Spleen (tissue), 11 donors: Measurements from ENCODE around the gene CTDSPL. TPM values are rescaled to one million over a fixed set of nuclear protein-coding genes. Genes with fewer than 3 reads are reported as not detected.

ENCODE experiments used
- DNase-seq: peaks from one replicate; pipeline ENCODE4 v3.0.0-alpha.2; 2020
- H3K27ac ChIP-seq, 8 donors: fragments of 200-600 bp; sonication (generic) in 7 of 8; 1 replicate in 4 of 8; 2 replicates in 4 of 8; pipeline versions ENCODE4 v1.5.0 to v1.8.0; 2016 to 2021; ENCODE audit warnings: inconsistent platforms in 4 of 8, mild to moderate bottlenecking in 4 of 8, moderate library complexity in 1 of 8
- H3K27me3 ChIP-seq, 7 donors: fragments of 200-600 bp; sonication (generic) in 6 of 7; replicated peaks in 1 of 7; 1 replicate in 4 of 7; 2 replicates in 3 of 7; pipeline versions ENCODE4 v1.5.0 to v1.8.0; 2016 to 2021; ENCODE audit warnings: inconsistent platforms in 3 of 7, mild to moderate bottlenecking in 1 of 7
- H3K36me3 ChIP-seq, 6 donors: fragments of 200-600 bp; sonication (generic) in 5 of 6; 1 replicate in 4 of 6; 2 replicates in 2 of 6; pipeline versions ENCODE4 v1.5.0 to v1.8.0; 2016 to 2021; ENCODE audit warnings: inconsistent platforms in 2 of 6
- H3K4me1 ChIP-seq, 6 donors: fragments of 200-600 bp; sonication (generic) in 5 of 6; 1 replicate in 3 of 6; 2 replicates in 3 of 6; pipeline versions ENCODE4 v1.5.0 to v1.8.0; 2016 to 2021; ENCODE audit warnings: inconsistent platforms in 3 of 6
- H3K4me3 ChIP-seq, 8 donors: fragments of 200-600 bp; sonication (generic) in 7 of 8; 1 replicate in 4 of 8; 2 replicates in 4 of 8; pipeline versions ENCODE4 v1.5.0 to v1.8.0; 2016 to 2021; ENCODE audit warnings: inconsistent platforms in 4 of 8, mild to moderate bottlenecking in 4 of 8, moderate library complexity in 2 of 8
- H3K9me3 ChIP-seq, 8 donors: fragments of 200-600 bp; sonication (generic) in 7 of 8; 1 replicate in 4 of 8; 2 replicates in 4 of 8; pipeline versions ENCODE4 v1.5.0 to v1.8.0; 2016 to 2021; ENCODE audit warnings: inconsistent platforms in 4 of 8
- POLR2A ChIP-seq, 3 donors: fragments of 450-650 bp; IDR thresholded peaks; one replicate each; pipeline ENCODE4 v1.5.1; 2017; ENCODE audit warnings: antibody characterized with exemption in 3 of 3, mild to moderate bottlenecking in 1 of 3
- POLR2AphosphoS5 ChIP-seq, 3 donors: sonication (generic); formaldehyde crosslinking; IDR thresholded peaks; one replicate each; pipeline ENCODE4 v1.5.1; 2017; ENCODE audit warnings: antibody characterized with exemption in 3 of 3
- WGBS, 5 donors: extraction: QIAGEN DNeasy Blood & Tissue Kit in 3 of 5; methylation state at CpG; one replicate each; pipeline versions ENCODE4 v1.1.5 to v1.1.7; 2013 to 2018; 5-methylcytosine and 5-hydroxymethylcytosine counted together
- intact Hi-C: fragments of 100-400 bp; cut with DNase I; formaldehyde crosslinking; loops from one replicate; pipeline ENCODE4 v1.15.0; 2023; ENCODE audit warnings: low total_unique reads
- polyA plus RNA-seq, 3 donors: library from polyadenylated mRNA; stranded (reverse); fragments of 200-250 nt; gene quantifications; one replicate each; pipeline ENCODE4 v1.2.1, GENCODE V29; 2013
- total RNA-seq, 7 donors: library from RNA; depleted of rRNA in 3 of 7; stranded (reverse); fragments of >200 nt in 3 of 7; fragmentation: NEBNext Ultra II Directional in 4 of 7; extraction: Animal tissue kit (Norgen Biotek cat#: 25700) in 4 of 7; gene quantifications; one replicate each; pipeline versions ENCODE4 v1.1.0 to v1.2.1, GENCODE V29; 2016 to 2021
- TF ChIP-seq, protein P1 (sequence below), 11 experiments: fragments of 200-600 bp in 7 of 11; fragments of 450-650 bp in 4 of 11; sonication (generic) in 4 of 11; IDR thresholded peaks in 8 of 11; conservative IDR thresholded peaks in 3 of 11; 1 replicate in 7 of 11; 2 replicates in 4 of 11; pipeline versions ENCODE4 v1.4.0 to v1.8.0; 2016 to 2021; ENCODE audit warnings: antibody characterized with exemption in 11 of 11, inconsistent platforms in 4 of 11, mild to moderate bottlenecking in 1 of 11
- donor health status: healthy with polysubstance abuse.
- donor health status: DM: no; HTN: no; CAD: no; lungs with moderate emphysema.
- donor health status: DM: no; HTN: no; CAD: no.
- donor health status: Bipolar disorder and iron deficiency.
- donor health status: healthy.
- donor health status: DM: no; HTN: no; CAD: no.
- donor health status: DM: yes; HTN: yes; CAD: no.

The CTDSPL gene
- total and polyA plus RNA-seq, 10 donors, result 3.9 to 46.0 (median 26.2) TPM

DNA sequence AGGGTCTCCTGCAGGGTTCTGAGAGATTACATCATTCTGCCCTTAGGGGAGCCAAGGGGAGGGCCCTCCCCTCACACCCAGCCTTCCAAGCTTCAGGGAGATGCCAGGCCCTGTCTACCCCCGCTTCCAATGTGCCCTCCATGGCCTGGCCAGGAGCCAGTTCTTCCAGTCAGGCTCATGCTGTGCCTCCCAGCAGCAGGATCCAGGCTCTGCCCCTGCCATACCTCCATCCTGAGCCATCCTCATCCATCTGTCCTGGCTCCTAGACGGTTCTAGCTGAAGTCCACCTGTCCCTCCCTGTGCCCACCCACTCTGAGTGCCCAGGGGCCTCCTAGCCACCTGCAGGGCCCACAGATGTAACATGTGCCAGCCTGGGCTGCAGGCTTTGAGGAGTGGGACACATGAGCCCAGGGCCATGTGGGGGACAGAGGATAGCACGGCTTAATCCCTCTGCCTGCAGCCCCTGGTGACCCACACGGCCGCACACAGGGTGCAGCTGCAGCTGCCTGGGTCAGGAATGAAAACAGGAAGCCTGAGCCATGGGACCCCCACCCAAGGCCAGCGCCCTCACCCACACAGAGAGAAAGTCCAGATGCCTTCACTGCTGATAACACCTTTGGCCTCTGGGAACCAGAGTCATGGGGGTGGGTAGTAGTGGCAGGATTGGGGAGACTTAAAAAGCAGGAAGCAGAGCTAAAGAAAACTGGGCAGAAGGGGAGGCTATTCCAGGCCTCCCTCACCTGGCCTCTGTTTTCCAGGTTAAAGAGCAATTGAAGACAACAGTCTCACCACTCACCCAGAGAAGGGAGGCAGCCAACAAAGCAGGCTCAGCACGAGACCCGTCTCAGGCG is 156.0 kb downstream of the CTDSPL start:
- WGBS, 5 donors, result 67 to 90% (median 84%) methylated on average over 4 to 9 of the region's 9 CpGs
- Histone ChIP-seq H3K4me3 (no peak overlapping the region), H3K27ac (no peak overlapping the region), H3K9me3 (peaks cover 0 to 13% (median 11%) of the 10 kb centered on the region in 8 donors), H3K4me1 (peaks cover 0 to 34% (median 5%) of the 10 kb centered on the region in 6 donors), H3K36me3 (peaks cover 0 to 70% (median 40%) of the 10 kb centered on the region in 6 donors), H3K27me3 (no peaks in the 10 kb centered on the region)
- no peak for DNase-seq
- TF ChIP-seq POLR2AphosphoS5 (IDR thresholded peaks at IDR 0.05) (no peak), POLR2A (IDR thresholded peaks at IDR 0.05) (no peak)
- TF ChIP-seq, protein P1, sequence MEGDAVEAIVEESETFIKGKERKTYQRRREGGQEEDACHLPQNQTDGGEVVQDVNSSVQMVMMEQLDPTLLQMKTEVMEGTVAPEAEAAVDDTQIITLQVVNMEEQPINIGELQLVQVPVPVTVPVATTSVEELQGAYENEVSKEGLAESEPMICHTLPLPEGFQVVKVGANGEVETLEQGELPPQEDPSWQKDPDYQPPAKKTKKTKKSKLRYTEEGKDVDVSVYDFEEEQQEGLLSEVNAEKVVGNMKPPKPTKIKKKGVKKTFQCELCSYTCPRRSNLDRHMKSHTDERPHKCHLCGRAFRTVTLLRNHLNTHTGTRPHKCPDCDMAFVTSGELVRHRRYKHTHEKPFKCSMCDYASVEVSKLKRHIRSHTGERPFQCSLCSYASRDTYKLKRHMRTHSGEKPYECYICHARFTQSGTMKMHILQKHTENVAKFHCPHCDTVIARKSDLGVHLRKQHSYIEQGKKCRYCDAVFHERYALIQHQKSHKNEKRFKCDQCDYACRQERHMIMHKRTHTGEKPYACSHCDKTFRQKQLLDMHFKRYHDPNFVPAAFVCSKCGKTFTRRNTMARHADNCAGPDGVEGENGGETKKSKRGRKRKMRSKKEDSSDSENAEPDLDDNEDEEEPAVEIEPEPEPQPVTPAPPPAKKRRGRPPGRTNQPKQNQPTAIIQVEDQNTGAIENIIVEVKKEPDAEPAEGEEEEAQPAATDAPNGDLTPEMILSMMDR (IDR thresholded peaks at IDR 0.05 in 8 of 11, conservative IDR thresholded peaks at IDR 0.05 in 3 of 11), result no peak
- intact Hi-C loops, result no loop called here

DNA sequence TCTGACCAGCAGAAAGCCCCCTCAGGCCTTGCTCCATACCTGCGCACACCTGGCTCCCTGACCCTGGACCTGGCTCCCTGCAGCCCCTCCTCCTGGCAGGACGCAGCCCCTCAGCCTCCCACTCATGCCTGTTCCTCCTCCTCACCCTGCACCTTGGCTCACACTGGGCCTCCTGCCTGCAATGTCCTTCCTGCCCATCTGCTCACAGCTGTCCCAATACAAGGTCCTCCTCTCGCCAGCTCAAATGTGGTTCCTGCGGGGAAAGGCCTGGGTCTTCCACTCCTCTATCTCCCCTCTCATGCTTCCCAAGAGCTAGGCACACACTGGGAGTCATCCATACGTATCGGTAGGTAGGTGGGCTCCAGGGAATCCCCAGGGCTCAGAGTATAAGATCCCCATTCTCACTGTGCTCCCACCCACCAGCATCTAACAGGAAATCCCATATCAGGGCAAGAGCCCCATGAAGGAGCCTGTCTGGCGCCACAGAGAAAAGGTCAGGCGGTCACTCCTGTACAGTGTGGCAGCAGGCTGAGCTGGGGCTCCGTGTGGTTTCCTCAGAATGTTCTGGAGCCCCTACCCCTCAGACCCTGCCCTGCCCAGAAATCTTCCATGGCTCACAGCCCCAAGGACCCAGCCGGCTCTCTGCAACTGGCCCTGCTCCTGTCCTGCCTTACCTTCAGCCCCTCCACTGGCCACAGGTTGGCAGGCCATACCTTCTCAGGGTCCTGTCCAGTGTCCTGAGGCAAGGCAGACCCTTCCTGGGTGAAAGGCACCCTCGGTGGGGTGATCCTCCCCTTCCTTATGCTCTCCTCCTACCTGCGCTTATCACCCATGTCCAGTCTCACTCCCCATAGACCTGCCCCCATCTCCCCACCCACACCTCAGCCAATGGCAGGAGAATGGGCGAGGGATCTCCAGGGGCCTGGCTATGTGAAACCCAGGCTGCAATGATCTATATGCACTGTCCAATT is 156.9 kb downstream of the CTDSPL start:
- 71 to 86% (median 83%) methylated on average over 13 of the region's 13 CpGs for whole genome bisulfite sequencing, 5 donors
- no peak for DNase-seq
- Histone ChIP-seq H3K4me3 (no peak overlapping the region), H3K27ac (no peak overlapping the region), H3K9me3 (peaks cover 0 to 13% (median 11%) of the 10 kb centered on the region in 8 donors), H3K27me3 (no peaks in the 10 kb centered on the region), H3K36me3 (peaks cover 0 to 67% (median 40%) of the 10 kb centered on the region in 6 donors), H3K4me1 (peaks cover 5 to 43% (median 15%) of the 10 kb centered on the region in 6 donors)
- intact Hi-C loops, result no loop called here
- TF ChIP-seq POLR2AphosphoS5 (IDR thresholded peaks at IDR 0.05) (peak in 1 of 3 donors; percentile 5), POLR2A (IDR thresholded peaks at IDR 0.05) (no peak)
- TF ChIP-seq, protein P1 (IDR thresholded peaks at IDR 0.05 in 8 of 11, conservative IDR thresholded peaks at IDR 0.05 in 3 of 11), result no peak

DNA sequence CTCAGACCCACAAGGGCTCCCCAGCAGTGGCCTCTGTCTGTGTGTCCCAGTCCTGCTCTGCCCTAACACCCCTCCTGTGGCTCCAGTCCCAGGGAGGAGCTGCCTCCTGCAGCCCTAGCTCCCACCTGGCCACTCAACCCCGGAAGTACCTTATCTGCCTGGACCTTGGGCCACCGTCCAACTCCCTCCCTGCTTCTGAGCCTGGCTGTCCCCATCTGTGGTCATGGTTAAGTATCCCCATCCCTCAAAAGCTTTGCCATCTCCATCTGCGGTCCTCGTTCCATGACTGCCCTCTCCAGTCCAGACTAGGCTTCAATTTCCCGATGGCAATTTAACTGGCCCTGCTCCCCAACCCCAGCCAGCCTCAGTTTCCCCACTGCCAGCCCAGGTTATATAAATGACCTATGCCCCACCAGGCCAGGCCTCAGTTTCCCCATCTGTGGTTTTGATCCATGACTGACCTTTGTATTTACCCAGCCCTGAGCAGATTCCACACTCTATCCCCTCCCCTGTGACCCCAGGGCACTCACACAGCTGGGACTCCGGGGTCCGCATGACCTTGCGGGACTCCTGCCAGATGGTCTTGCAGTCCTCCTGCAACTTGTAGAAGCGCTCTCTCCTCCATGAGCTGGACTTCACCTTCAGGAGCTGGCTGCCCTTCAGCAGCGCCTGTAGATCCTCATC is 158.1 kb downstream of the CTDSPL start:
- no peaks in the 10 kb centered on the region for H3K27me3 ChIP-seq
- peaks cover 7 to 45% (median 20%) of the 10 kb centered on the region in 6 donors for H3K4me1 ChIP-seq
- H3K4me3 ChIP-seq, result no peak overlapping the region
- intact Hi-C loops, result no loop called here
- no peak overlapping the region for H3K27ac ChIP-seq
- 84 to 90% (median 88%) methylated on average over 10 of the region's 10 CpGs for WGBS, 5 donors
- DNase-seq, result no peak
- H3K36me3 ChIP-seq, result peaks cover 0 to 56% (median 38%) of the 10 kb centered on the region in 6 donors
- H3K9me3 ChIP-seq, result peaks cover 0 to 13% (median 11%) of the 10 kb centered on the region in 8 donors
- TF ChIP-seq POLR2AphosphoS5 (IDR thresholded peaks at IDR 0.05) (no peak), POLR2A (IDR thresholded peaks at IDR 0.05) (no peak)
- TF ChIP-seq, protein P1 (IDR thresholded peaks at IDR 0.05 in 8 of 11, conservative IDR thresholded peaks at IDR 0.05 in 3 of 11), result no peak
